Endothelial cell of umbilical vein (primary cell): Measurements from ENCODE around the gene RNU1-2.

Source experiments
- EZH2 ChIP-seq: IDR thresholded peaks from 2 replicates; pipeline ENCODE4 v1.6.1; 2012; ENCODE audit warnings: borderline replicate concordance, low read depth, mild to moderate bottlenecking, moderate library complexity, low read length, inconsistent platforms; ENCODE audit not compliant: severe bottlenecking
- GATA2 ChIP-seq: IDR thresholded peaks from 2 replicates; pipeline ENCODE4 v1.7.0; 2011; ENCODE audit warnings: low read depth, mild to moderate bottlenecking, moderate library complexity, mixed read lengths, low read length; ENCODE audit not compliant: insufficient read length, insufficient read depth
- JUN ChIP-seq: IDR thresholded peaks from 2 replicates; pipeline ENCODE4 v1.6.1; 2011; ENCODE audit warnings: borderline replicate concordance, low read depth; ENCODE audit not compliant: insufficient read length, insufficient read depth
- POLR2A ChIP-seq: IDR thresholded peaks from 2 replicates; pipeline ENCODE4 v1.6.1; 2012; ENCODE audit warnings: low read depth, mild to moderate bottlenecking, control low read depth, low read length
- POLR2AphosphoS5 ChIP-seq: IDR thresholded peaks from 2 replicates; pipeline ENCODE4 v1.6.1; 2012; ENCODE audit warnings: low read depth, mild to moderate bottlenecking, control low read depth, low read length, moderate library complexity; ENCODE audit not compliant: insufficient read depth
- TF ChIP-seq, protein P1 (sequence below), 2 donors: IDR thresholded peaks; 1 replicate in 1 of 2; 2 replicates in 1 of 2; pipeline ENCODE4 v1.5.1; 2011; ENCODE audit warnings: low read length in 2 of 2, mild to moderate bottlenecking in 2 of 2, moderate library complexity in 2 of 2, control low read depth in 1 of 2, inconsistent platforms in 1 of 2, low read depth in 1 of 2; ENCODE audit not compliant: insufficient read depth in 1 of 2; ENCODE audit errors: extremely low read depth in 1 of 2
- TF ChIP-seq, protein P2 (sequence below): IDR thresholded peaks from 2 replicates; pipeline ENCODE4 v1.6.1; 2011; ENCODE audit not compliant: insufficient read depth, insufficient read length

DNA sequence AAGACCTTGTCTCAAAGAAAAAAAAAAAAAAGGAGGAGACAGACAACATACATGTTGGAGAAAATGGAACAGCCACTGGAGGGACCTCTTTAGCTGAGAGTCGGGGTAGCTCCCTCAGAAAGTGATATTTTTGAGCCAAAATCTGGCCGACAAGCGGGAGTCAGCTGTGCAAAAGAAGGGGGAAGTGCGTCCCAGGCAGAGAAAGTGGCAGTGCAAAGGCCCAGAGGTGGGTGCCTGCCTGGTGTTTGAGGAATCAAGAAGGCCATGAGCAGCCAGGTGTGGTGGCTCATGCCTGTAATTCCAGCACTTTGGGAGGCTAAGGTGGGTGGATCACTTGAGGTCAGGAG, 19.8 kb downstream of the RNU1-2 start:
- TF ChIP-seq, protein P1, sequence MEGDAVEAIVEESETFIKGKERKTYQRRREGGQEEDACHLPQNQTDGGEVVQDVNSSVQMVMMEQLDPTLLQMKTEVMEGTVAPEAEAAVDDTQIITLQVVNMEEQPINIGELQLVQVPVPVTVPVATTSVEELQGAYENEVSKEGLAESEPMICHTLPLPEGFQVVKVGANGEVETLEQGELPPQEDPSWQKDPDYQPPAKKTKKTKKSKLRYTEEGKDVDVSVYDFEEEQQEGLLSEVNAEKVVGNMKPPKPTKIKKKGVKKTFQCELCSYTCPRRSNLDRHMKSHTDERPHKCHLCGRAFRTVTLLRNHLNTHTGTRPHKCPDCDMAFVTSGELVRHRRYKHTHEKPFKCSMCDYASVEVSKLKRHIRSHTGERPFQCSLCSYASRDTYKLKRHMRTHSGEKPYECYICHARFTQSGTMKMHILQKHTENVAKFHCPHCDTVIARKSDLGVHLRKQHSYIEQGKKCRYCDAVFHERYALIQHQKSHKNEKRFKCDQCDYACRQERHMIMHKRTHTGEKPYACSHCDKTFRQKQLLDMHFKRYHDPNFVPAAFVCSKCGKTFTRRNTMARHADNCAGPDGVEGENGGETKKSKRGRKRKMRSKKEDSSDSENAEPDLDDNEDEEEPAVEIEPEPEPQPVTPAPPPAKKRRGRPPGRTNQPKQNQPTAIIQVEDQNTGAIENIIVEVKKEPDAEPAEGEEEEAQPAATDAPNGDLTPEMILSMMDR (IDR thresholded peaks at IDR 0.05; ENCODE audit: extremely low read depth in 1 of 2, insufficient read depth in 1 of 2, low read depth in 1 of 2, low read length in 2 of 2) = no peak
- no peak for TF ChIP-seq POLR2A
- no peak for TF ChIP-seq EZH2
- no peak for TF ChIP-seq JUN
- TF ChIP-seq, protein P2, sequence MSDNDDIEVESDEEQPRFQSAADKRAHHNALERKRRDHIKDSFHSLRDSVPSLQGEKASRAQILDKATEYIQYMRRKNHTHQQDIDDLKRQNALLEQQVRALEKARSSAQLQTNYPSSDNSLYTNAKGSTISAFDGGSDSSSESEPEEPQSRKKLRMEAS = no peak
- no peak for TF ChIP-seq POLR2AphosphoS5
- TF ChIP-seq GATA2 = no peak
